ENCODE data around the gene NOL4L. TPM values are rescaled to one million over a fixed set of nuclear protein-coding genes. Genes with fewer than 3 reads are reported as not detected.
A peak's percentile ranks its signal among the peaks of the same experiment; 100 is the strongest.

NOL4L gene
- total RNA-seq, 2 donors from 2014 or later, result 39.6 to 50.7 TPM

DNA sequence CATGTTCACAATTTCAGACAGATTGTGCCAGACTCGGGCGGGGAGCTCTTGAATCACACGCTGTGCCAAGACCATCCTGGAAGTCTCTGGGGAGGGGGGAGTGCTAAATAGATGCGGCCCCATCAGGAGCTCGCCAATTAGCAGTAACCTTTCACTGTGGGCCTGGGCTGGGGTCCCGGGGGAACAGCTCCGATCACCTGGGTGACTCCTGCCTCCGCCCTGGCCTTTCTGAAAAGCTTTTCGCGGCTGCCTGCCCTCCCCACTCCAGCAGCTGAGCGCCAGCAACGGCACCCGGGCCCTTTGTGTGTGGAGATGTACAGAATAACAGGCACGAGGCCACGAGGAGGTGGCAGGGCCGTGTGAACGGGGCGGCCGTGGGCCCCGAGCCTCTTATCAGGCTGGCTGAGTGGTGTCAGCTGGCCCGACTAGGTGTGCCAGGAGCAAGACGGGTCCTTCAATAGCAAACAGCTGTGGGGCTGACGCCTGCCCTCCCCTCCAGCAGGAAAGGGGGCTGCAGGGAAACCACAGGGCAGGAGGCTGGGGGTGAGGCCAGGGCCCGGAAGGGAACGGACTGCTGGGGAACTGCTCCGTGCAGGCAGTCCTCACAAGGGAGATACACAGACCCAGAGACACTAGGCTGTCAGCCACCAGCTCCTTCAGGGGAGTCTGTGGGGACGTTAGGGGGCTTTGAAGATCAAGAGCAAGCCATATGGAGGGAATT is 56.8 kb downstream of the NOL4L start:
- Mint-ChIP-seq H3K36me3 (ENCODE audit: low read depth) (no peaks in the 10 kb centered on the region), H3K27me3 (ENCODE audit: insufficient read depth) (peaks cover 17% of the 10 kb centered on the region), H3K9me3 (no peaks in the 10 kb centered on the region), H3K27ac (no peak overlapping the region), H3K4me1 (peaks cover 13% of the 10 kb centered on the region), H3K4me3 (no peak overlapping the region)
- Histone ChIP-seq H3K9me3 (ENCODE audit: control insufficient read depth, low read length) (no peaks in the 10 kb centered on the region), H3K4me3 (ENCODE audit: low read length) (no peak overlapping the region), H3K27me3 (ENCODE audit: control insufficient read depth, insufficient read depth, low read length, poor library complexity, severe bottlenecking) (no peaks in the 10 kb centered on the region), H3K27ac (ENCODE audit: low read depth, low read length) (peak overlapping the region; percentile 92), H3K9ac (ENCODE audit: extremely low read depth, low read length, poor library complexity, severe bottlenecking) (no peak overlapping the region), H3K4me1 (ENCODE audit: control insufficient read depth, insufficient read depth, low read length) (no peaks in the 10 kb centered on the region), H3K36me3 (ENCODE audit: control insufficient read depth, insufficient read depth, low read length) (no peaks in the 10 kb centered on the region)
- TF ChIP-seq, protein P1, sequence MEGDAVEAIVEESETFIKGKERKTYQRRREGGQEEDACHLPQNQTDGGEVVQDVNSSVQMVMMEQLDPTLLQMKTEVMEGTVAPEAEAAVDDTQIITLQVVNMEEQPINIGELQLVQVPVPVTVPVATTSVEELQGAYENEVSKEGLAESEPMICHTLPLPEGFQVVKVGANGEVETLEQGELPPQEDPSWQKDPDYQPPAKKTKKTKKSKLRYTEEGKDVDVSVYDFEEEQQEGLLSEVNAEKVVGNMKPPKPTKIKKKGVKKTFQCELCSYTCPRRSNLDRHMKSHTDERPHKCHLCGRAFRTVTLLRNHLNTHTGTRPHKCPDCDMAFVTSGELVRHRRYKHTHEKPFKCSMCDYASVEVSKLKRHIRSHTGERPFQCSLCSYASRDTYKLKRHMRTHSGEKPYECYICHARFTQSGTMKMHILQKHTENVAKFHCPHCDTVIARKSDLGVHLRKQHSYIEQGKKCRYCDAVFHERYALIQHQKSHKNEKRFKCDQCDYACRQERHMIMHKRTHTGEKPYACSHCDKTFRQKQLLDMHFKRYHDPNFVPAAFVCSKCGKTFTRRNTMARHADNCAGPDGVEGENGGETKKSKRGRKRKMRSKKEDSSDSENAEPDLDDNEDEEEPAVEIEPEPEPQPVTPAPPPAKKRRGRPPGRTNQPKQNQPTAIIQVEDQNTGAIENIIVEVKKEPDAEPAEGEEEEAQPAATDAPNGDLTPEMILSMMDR (conservative IDR thresholded peaks at IDR 0.05), result no peak
- 71 to 76% methylated on average over 13 to 27 of the region's 27 CpGs for WGBS, 2 experiments (ENCODE audit: insufficient coverage in 1 of 2, insufficient read length in 1 of 2)
- DNase-seq, result peak; percentile 67

DNA sequence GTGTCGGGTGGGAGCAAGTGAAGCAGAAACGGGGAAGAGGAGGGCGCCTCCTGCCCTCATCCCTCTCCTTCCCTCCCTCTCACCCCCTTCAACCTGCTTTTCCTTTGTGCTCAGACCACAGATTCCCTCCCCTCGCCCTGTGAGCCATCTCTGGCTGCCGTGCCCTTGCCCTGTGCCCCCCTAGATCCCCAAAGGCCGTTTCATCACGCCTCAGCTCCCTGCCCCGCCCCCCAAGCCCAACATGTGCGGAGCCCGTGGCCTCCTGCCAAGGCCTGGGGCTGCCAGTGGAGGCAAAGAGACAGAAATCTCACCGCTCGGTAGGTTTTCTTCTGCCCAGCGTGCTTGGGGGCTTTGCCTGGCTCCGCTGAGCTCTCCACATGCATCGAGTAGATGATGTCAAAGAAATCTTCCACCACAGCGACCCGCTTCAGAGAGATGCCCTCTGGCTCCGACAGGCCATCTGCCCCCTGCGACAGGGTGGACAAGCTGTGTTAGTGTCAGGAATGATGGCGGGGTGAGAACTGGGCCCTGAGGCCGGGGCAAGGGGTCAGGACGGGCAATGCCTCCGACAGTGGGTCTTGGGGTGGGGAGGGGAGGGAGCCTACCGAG is 57.6 kb downstream of the NOL4L start:
- no peak overlapping the region for H3K4me3 ChIP-seq (ENCODE audit: low read length)
- peak overlapping the region; percentile 92 for H3K27ac ChIP-seq (ENCODE audit: low read depth, low read length)
- peak; percentile 55 for DNase-seq
- Mint-ChIP-seq H3K27ac (no peak overlapping the region), H3K36me3 (ENCODE audit: low read depth) (no peaks in the 10 kb centered on the region), H3K4me3 (no peak overlapping the region), H3K9me3 (no peaks in the 10 kb centered on the region), H3K4me1 (peaks cover 13% of the 10 kb centered on the region), H3K27me3 (ENCODE audit: insufficient read depth) (peaks cover 15% of the 10 kb centered on the region)
- H3K36me3 ChIP-seq (ENCODE audit: control insufficient read depth, insufficient read depth, low read length), result no peaks in the 10 kb centered on the region
- H3K9me3 ChIP-seq (ENCODE audit: control insufficient read depth, low read length), result no peaks in the 10 kb centered on the region
- H3K27me3 ChIP-seq (ENCODE audit: control insufficient read depth, insufficient read depth, low read length, poor library complexity, severe bottlenecking), result no peaks in the 10 kb centered on the region
- H3K9ac ChIP-seq (ENCODE audit: extremely low read depth, low read length, poor library complexity, severe bottlenecking), result no peak overlapping the region
- WGBS, 2 experiments (ENCODE audit: insufficient coverage in 1 of 2, insufficient read length in 1 of 2), result 61 to 82% methylated on average over 5 to 24 of the region's 24 CpGs
- H3K4me1 ChIP-seq (ENCODE audit: control insufficient read depth, insufficient read depth, low read length), result no peaks in the 10 kb centered on the region
- TF ChIP-seq, protein P1 (conservative IDR thresholded peaks at IDR 0.05), result no peak

GRCh38 chr20:32527052-32527446 is 58.1 kb downstream of the NOL4L start:
- Histone ChIP-seq H3K9me3 (ENCODE audit: control insufficient read depth, low read length) (no peaks in the 10 kb centered on the region), H3K9ac (ENCODE audit: extremely low read depth, low read length, poor library complexity, severe bottlenecking) (no peak overlapping the region), H3K4me3 (ENCODE audit: low read length) (no peak overlapping the region), H3K27ac (ENCODE audit: low read depth, low read length) (peak overlapping the region; percentile 92), H3K4me1 (ENCODE audit: control insufficient read depth, insufficient read depth, low read length) (no peaks in the 10 kb centered on the region), H3K36me3 (ENCODE audit: control insufficient read depth, insufficient read depth, low read length) (no peaks in the 10 kb centered on the region), H3K27me3 (ENCODE audit: control insufficient read depth, insufficient read depth, low read length, poor library complexity, severe bottlenecking) (no peaks in the 10 kb centered on the region)
- TF ChIP-seq, protein P1 (conservative IDR thresholded peaks at IDR 0.05), result no peak
- Mint-ChIP-seq H3K4me3 (no peak overlapping the region), H3K4me1 (peaks cover 15% of the 10 kb centered on the region), H3K27ac (no peak overlapping the region), H3K9me3 (no peaks in the 10 kb centered on the region), H3K36me3 (ENCODE audit: low read depth) (no peaks in the 10 kb centered on the region), H3K27me3 (ENCODE audit: insufficient read depth) (peaks cover 14% of the 10 kb centered on the region)
- no peak for DNase-seq
- 86 to 100% methylated on average over 2 to 5 of the region's 5 CpGs for WGBS, 2 experiments (ENCODE audit: insufficient coverage in 1 of 2, insufficient read length in 1 of 2)

All from endodermal cell (in vitro differentiated cells).